AG20443 (cell line): ENCODE data around the gene PDE6C.

Experiments used
- DNase-seq: peaks from one replicate; pipeline ENCODE4 v3.0.0; 2012; ENCODE audit warnings: low spot score, mixed read lengths

Gene PDE6C

DNA sequence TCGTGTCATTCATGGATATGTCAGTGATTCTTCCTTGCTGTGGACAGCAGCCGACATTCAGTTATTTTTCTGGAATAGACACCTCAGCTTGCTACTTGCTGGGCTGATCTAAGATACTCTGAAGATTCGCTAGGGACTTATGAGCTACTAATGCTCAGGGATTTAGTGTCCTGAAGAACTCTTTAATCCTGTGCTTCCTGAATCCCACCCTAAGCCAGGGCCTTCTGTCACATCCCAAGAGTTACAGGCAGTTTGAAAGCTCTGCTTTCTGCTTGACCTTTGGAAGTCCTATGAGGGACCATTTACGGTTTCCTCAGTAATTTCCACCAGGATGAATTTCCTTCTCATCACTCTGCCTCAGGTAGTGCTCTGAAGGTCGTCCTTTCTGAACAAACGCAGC, at the start of gene PDE6C:
PDE6C (plus strand) TSS at position 227 of the 400 bp plus-strand sequence. CDS start 189 bp downstream, outside the sequence.
- DNase-seq = no peak

DNA sequence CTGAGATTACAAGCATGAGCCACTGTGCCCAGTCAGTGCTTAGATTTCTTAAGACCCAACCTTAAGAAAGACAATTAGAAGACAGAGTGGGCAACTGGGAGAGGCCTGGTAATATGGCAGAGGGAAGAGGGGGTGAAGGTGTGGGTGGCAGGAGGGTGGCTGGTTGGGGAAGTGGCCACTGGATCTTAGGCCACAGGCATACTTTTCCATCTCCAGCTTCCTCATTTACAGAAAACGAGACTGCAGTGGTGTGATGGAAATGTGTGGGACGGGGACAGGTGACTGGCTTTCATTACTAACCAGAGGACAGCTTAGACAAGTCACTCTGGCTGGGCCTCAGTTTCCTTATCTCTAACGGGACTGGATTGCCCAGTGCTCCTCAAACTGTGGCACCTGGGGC, 46.9 kb upstream of the PDE6C start:
- no peak for DNase-seq

DNA sequence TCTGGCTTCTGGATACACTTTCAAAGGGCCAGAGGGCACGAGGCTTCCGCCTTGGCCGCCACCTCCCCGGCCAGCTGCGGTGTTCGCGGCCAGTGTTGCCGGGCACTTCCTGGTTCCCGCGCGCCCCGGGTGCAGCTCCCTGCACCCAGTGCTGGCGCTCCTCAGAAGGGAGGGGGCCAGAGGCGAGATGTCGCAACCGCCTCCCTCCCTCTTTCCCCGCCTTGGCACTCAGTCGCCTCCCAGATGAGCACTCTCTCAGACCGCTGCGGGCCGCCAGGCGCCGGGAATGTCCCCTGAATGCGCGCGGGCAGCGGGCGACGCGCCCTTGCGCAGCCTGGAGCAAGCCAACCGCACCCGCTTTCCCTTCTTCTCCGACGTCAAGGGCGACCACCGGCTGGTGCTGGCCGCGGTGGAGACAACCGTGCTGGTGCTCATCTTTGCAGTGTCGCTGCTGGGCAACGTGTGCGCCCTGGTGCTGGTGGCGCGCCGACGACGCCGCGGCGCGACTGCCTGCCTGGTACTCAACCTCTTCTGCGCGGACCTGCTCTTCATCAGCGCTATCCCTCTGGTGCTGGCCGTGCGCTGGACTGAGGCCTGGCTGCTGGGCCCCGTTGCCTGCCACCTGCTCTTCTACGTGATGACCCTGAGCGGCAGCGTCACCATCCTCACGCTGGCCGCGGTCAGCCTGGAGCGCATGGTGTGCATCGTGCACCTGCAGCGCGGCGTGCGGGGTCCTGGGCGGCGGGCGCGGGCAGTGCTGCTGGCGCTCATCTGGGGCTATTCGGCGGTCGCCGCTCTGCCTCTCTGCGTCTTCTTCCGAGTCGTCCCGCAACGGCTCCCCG, 45.7 kb upstream of the PDE6C start, which contains the start of gene FFAR4:
FFAR4 (plus strand) TSS at position 231 of the 842 bp plus-strand sequence; CDS start at position 287, 56 bp downstream.
- peak; percentile 39 for DNase-seq

DNA sequence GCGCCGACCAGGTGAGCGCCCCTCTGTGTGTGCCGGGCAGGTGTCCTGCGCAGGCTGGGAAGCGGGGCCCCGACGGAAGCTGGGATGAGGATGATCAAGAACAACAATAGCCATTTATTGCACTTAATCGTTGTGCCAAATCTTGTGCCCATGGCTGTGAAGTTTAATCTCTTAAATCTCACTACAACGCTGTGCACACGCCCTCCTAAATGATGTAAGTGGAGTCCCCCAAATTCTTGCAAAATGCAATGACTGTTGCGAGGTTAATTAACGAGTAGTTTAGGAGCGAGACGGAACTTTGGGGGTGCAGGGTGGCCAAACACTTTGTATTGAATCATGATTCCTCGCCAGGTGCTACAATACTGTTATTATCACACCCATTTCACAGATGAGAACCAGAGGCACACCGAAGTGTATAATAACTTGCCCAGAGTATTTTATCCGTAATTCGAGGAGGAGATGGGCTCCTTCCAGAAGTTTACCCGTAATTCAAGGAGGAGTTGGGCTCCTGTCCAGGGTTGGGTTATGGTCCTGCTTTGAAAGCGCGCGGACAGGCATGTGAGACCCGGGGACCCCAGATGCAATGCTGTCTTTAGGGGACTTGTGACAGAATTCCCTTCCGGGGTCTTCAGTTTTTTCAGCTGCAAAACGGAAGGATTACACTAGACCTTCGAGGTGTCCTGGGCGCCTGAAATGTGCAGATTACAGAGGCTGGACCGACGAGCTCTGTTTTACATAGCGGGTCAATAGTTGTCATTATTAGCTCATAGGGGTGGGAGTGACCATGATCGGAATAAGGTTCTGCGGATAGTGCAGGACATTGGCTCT, 44.8 kb upstream of the PDE6C start:
- DNase-seq = no peak

GRCh38 chr10:93568105-93568390, 44.3 kb upstream of the PDE6C start:
- peak; percentile 40 for DNase-seq

GRCh38 chr10:93570383-93570782, 42.0 kb upstream of the PDE6C start:
- DNase-seq = no peak

DNA sequence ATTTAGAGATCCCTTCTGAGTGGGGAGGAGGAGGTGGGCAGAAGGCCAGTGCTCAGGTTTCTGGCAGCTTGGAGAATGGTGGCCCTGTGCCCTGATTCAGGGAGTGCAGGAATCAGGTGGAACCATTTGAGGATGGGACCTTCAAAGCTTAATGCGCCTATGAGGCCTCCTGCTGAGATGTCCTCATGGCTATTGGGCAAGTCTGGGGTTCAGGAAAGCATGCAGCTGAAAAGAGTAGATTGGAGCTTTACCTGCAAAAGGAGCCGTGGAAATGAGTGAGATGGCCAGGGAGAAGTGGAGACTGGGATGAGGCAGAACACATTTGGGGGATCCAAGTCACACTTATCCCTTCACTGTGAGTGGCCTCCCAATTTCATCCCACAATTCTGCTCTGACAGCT, 39.7 kb upstream of the PDE6C start:
- DNase-seq = no peak

DNA sequence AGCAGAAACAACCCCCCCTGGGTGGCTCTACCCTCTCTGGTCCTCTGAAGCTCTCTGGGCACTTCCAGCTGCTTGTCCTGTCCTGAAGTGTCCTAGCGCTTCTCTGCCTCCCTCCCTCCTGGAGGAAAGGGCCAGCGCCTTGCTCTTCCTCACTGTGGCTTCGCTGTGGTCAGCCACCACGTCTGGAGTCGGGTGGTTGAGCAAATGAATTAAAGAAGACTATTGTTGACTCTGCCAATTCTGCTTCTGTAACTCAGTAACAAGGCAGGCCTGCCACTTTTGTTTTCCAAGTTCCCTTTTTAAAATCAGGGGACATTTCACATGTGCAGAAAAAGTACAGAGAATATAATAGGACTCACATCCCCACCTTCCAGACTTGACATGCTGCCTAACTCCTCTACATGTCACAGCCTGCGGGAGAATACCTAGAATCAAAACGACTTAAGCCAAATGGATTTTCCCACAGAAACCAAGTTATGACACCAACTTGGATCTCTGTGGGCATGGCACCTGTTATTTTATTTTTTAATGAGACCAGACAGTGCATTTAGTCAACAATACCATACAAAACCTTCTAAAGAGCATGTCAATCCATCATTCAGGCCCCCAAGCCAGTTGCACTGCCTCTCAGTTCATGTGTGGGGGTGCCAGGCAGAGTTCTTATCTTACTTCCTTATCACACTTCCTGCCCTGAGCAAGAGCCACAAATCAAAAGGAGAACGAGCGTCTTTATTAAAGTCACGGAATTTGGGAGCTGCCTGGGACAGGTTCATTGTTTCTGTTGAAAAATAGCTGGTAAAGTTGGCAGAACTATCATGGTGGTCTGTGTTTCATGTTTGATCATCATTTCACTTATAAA, 39.1 kb upstream of the PDE6C start:
- no peak for DNase-seq

DNA sequence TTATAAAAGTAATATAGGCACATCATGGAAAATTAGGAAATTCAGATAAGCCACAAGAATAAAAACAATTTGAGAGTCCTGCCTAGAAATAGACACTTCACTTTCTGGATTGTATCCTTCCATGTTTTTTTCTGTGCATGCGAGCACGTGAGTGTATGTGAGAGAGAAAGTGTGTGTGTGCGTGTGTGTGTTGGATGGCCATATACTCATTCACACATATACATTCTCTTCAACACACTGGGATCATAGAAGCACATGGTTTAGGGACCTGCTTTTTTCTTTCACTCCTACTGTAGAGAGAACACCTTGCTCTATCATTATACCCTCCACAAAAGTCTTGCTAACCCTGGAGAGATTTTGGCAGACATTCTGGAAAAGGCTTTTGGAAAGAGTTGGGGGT, 38.4 kb upstream of the PDE6C start:
- no peak for DNase-seq

DNA sequence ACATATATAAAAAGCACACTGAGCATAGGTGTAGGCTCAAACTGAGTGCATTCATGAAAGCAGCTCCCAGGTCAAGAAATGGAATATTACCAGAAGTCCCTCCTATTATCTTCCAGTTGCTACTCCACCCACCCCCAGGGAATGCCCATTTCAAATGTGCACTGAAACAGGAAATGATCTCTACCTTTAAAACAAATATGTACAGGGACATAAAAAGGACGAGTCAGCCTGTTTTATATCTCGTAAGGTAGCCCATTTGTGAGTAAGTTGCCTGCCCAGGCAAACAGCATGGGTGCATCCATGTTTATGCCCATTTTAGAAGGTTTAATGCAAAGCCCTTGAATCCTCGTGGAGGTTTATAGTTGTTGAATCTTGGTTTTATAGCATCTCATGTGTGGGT, 35.4 kb upstream of the PDE6C start:
- no peak for DNase-seq

GRCh38 chr10:93577565-93577964, 34.8 kb upstream of the PDE6C start:
- DNase-seq = no peak

GRCh38 chr10:93579089-93579488, 33.2 kb upstream of the PDE6C start:
- DNase-seq = no peak

GRCh38 chr10:93579985-93580711, 32.2 kb upstream of the PDE6C start:
- DNase-seq = no peak

- no peak for DNase-seq
Measured at GRCh38 chr10:93580828-93581227, 31.5 kb upstream of the PDE6C start.

GRCh38 chr10:93584445-93584844, 27.9 kb upstream of the PDE6C start:
- DNase-seq = no peak

DNA sequence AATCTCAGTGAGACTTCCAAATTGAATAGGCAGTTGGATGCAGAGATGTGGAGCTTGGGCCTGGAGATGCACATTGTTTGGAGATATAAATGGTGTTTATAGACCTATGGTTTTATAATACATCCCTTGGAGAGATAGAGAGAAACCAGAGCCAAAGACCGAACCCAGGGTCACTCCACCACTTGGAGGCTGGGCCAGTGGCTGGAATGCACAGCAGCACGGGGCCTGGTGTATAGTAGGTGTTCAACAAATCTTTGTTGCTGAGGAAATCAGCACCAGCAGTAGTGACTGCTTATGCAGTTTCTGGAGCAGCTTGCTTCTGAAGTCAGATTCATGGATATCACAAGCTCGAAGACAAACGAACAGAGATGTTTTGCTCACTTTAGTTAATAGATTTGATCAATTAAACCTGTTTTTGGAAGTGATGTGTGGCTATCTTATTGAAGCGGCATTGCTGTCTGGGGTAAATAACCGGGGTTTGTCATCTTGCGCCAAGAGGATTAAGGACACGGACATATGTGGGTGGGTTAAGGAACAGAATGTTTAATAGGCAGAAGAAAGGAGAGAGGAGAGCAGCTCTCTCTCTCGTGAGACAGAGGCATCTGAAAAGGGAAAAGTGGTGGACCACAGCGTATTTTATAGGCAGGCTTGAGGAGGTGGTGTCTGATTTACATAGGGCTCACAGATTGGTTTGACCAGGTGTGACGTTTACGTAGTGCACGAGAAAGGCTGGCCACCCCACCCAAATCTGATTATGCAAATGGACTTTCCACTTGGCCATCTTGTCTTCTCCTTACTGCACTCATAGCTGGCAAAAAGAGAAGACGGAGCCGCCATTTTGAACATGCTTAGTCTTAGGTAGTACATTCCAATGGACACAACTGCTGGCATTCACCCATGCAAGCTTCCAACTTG, 22.4 kb upstream of the PDE6C start:
- DNase-seq = no peak

DNA sequence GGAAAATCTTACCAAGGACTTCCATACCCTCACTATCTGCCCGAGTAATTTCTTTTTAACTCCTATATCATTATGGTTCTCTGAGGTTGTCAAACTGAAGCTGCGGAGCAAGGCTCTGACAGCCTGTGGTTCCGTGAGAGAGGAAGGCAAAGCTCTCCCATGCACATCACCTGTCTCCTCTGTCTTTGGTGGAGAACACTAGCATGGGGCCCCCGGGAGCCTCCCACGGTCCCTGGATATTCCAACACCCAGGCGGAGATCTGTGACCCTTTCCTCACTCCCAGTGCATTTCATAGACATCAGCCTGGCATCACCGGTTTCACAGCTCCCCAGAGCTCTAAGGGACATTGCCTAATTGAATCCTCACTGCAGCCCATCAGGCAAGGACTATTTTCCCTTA, 21.7 kb upstream of the PDE6C start:
- no peak for DNase-seq

DNA sequence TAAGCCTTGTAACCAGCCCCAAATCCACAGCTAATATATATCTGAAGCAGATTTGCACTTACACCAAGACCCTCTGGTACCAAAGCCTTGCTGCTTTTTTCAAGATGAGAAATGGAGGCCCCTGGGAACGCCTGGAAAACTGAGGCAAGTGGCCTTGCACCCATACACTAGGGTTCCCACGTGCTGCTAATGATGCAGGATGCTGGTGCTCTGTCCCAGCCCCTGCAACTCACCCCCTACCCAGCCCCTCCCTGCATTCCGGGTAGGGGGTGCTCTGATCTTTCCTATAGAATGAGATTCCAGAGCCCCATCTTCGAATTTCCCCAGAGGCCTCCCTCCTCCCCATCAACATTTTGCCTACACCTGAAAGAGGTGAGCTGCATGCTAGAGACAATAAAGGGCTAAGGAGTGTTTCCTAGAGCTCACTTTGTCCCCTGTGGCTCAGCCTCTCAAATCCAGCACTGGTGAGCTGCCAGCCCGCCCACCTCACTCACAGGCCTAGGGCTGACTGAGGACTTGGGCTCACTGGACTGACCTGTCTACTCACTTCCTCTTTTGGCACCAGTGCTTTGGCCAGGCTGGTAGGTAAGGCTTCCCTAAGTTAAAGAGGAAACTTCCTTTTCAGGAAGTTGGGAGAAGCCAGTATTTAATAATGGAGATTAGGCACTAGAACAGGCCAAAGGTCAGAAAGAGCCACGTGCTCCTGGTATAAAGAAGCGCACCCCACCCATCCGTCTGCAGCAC, 21.1 kb upstream of the PDE6C start:
- DNase-seq = no peak

DNA sequence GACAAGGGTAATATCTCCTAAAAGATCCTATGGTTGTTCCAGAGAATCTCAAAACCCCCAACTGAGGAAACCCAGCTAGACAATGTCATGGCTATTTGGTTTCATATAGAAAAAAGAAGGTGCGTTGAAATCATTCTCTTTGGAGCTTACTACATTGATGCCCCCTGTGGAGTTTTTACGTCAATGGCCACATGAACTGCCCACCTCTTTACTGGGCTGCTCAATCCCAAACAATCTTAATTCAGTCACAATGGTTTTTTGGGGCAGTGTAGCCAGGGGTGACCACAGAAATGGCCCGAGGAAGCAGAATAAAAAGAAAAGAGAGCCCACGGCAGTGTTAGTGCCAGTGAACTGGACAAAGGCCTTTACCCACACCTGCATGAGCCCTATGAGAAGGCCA, 19.1 kb upstream of the PDE6C start:
- DNase-seq = no peak

DNA sequence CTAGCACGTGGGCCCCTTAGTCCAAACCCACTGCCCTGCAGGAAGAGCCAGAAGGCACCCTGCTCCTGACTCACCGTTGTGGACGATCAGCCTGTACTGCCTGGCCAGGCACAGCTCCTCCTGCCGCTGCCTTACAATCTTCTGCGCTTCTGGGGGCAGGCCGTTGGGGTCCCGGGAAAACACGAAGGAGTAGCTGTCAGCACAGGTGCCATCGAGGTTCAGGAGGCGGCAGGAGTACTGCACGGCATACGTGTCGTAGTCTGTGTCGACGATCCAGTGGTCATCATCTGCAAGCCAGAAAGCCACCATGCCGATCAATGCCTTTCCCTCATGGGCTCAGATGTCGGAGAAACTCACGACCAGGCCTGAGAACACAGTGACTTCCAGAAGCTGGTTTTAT, 18.6 kb upstream of the PDE6C start:
- DNase-seq = no peak
